A673 (cell line): ENCODE data around the gene ATG7.

Experiments
- CTCF ChIP-seq: fragments of 300-800, 200-600 bp; sonication (generic); conservative IDR thresholded peaks from 2 replicates; pipeline ENCODE4 v1.5.1; 2017; ENCODE audit warnings: low read depth, mild to moderate bottlenecking, antibody characterized with exemption, low read length, moderate library complexity, mixed read lengths
- EZH2 ChIP-seq: fragments of 200-600 bp; sonication (generic); IDR thresholded peaks from 2 replicates; pipeline ENCODE4 v1.6.1; 2017; ENCODE audit warnings: borderline replicate concordance, low read depth, mild to moderate bottlenecking, mixed read lengths, antibody characterized with exemption, low read length; ENCODE audit not compliant: poor library complexity, severe bottlenecking

GRCh38 chr3:11272906-11273574, 843 bp downstream of the ATG7 start:
- TF ChIP-seq EZH2 (no peak), CTCF (no peak)
